ENCODE results near the gene C17orf100.
"Not testable (repeated sequence)": the region's sequence is repeated elsewhere in the genome, so short reads cannot be mapped to it uniquely, and the experiment has no call there.

Gene C17orf100

GRCh38 chr17:6641247-6641863 is 10.2 kb upstream of the C17orf100 start:
- DNase-seq (ENCODE audit: low read depth in 3 of 3): no peak

GRCh38 chr17:6642592-6642991 is 9.0 kb upstream of the C17orf100 start:
- no peak for DNase-seq (ENCODE audit: low read depth in 3 of 3)

GRCh38 chr17:6643451-6644125 is 8.0 kb upstream of the C17orf100 start:
- DNase-seq (ENCODE audit: low read depth in 3 of 3): no peak

- no peak for DNase-seq (ENCODE audit: low read depth in 3 of 3)
Observed at GRCh38 chr17:6648181-6648580, 3.4 kb upstream of the C17orf100 start.

DNA sequence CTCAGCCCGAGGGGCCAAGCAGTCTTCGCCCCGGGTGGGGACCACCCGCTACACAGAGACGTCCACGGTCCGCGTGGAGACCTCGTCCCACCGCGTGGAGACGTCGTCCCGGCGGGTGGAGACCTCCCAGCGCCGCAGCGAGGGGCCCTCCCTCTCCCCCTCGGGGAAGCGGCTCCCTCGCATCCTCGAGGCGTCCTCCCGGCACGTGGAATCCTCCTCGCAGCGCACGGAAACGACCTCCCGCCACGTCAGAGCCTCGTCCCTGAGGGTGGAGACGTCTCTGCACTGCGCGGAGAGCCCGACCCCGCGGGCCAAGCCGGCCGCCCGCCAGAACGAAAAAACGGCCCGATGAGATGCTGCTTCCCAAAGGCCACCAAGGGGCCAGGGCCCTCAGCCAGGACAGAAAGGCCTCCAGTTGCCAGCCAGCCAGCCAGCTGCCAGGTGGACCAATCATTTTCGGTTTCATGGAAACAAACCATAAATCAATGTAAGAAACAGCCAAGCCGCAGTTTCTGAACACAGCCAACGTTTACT is 424 bp downstream of the C17orf100 start:
- DNase-seq (ENCODE audit: low read depth in 3 of 3): no peak

DNA sequence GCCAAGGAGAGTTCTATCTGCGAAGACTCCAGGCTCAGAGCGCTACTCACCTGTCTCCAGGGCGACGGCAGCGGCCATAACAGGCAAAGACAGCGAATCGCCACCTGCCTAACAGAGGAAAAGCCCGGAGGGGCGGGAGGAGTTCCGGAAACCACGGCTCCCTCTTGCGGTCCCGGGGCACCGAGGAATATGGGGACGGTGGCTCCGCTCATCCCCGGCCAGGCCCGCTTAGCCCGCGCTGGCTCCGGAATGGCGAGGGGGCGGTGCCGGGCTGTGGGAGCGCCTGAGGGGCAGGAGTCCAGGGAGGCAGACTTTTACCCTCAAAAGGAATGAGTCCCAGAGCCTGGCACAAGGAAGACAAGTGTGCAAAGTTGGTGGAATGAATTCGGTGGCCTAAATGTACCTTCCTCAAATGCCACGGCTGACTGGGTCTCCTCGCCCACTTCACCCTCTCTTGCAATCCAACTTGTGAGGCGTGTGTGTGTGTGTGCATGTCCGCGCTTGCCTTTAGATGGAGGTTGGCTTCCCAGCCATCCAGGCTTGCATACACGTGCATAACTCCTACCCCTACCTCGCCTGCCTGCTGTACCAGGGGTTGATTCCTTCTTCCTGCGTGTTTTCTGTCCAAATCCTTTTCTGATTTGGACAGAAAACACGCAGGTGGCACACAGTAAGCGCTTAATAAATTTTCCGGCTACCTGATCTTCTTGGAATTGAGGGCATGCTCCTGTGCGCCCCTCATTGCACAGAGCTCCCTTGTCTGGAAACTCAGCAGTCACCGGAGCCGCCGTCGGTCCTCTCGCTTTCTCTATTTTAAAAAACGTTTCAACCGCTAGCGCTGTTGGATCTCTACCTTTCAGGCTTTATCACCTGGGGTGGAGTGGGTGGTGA is 3.5 kb downstream of the C17orf100 start:
- no peak for DNase-seq (ENCODE audit: low read depth in 3 of 3)

DNA sequence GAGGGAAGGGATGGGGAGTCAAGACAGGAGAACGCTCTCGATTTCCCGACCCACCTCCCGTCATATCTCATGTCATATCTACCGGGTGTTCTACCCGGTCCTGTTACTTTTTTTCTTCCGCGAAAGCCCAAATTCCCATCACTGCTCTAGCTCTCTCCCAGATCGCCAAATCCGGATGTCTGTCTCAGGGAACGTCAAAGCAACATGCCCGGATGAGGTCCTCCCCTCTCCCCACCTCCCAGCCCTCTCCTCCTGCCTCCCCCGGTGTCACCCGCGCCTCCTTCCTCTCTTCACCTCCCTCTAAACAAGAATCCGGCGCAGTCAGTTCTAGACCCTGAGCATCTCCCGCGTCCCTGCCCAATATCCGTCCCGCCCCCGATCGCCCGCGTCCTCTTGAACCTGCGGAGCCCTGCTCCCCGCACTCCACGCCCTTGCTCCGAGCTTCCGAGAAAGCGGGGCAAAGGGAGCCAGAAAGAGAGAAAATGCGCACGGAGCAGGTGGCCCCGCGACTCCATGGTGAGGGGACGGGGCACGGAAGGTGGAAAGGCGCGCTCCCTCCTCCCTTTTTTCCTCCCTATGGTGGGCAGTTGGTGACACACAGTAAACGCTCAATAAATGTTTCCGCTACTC is 4.3 kb downstream of the C17orf100 start:
- DNase-seq (ENCODE audit: low read depth in 3 of 3): not testable (repeated sequence)

- DNase-seq (ENCODE audit: low read depth in 3 of 3): peak; percentile 25 to 50 (median 38)
Observed at GRCh38 chr17:6656797-6657632, 5.5 kb downstream of the C17orf100 start.

DNA sequence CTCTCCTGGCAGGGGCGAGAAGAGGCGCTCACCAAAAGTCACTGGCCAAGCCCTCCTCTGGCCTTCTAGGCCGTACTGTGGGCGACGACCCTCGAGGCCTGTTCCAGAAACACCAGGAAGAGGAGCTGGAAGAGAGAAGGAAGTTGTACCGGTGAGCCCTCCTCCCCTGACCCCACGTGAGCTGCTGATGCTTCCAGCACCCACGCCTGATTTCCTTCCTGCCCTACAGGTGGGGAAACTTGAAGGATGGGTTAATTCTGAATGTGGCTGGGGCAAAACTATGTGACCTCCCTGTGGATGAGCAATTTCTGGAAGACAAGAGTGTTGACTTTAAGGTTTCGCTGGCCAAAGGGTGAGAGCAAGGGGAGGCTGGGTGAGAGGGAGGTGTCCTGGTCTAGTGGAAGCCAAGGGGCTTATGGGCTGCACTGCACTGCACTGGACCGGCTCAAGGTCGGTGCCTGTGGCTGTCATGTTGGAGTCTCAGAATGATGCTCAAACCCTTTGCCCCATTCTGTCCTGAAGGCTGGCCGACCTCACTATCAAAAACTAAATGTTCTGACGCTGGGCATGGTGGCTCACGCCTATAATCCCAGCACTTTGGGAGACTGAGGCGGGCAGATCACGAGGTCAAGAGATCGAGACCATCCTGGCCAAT is 6.2 kb downstream of the C17orf100 start:
- DNase-seq (ENCODE audit: low read depth in 3 of 3): no peak

GRCh38 chr17:6658411-6658810 is 6.8 kb downstream of the C17orf100 start:
- not testable (repeated sequence) for DNase-seq (ENCODE audit: low read depth in 3 of 3)

DNA sequence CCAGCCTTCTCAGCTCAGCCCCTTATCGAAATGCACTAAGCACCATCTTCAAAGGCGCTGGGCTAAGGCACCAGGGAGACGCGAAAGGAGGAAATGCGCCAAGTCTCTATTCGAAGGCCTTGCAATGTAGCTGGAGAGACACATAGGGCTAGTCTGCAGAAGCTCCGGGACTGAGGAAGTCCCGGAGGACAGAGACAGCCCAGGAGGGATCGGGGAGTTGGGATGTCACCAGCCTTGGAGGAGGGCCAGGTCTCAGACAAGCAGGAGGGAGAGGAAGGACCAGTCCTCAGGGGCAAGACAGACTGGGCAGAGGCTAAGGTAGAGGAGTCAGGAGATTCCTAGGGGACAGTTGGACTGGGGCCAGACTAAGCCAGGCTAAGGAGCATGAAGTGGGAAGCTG is 8.5 kb downstream of the C17orf100 start:
- no peak for DNase-seq (ENCODE audit: low read depth in 3 of 3)

GRCh38 chr17:6660805-6661463 is 9.4 kb downstream of the C17orf100 start:
- no peak for DNase-seq (ENCODE audit: low read depth in 3 of 3)

DNA sequence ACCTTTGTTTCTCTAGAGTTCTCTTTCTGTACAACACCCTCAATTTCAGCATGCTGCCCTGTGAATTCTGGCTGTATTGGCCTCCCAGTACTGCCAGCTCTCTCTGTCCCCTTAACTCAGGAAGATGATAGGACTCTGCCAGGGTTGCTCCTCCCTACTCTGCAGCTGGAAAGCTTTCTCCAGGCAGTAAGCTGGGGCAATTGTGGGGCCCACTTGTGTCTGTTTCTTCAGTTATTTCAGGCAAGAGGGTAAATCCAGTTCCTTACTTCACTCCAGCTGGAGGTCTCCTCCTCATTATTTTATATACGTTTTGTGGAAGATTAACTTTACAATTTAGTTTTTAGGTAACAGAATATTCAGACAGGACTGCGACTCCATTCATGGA is 9.9 kb downstream of the C17orf100 start:
- DNase-seq (ENCODE audit: low read depth in 3 of 3): no peak

DNA sequence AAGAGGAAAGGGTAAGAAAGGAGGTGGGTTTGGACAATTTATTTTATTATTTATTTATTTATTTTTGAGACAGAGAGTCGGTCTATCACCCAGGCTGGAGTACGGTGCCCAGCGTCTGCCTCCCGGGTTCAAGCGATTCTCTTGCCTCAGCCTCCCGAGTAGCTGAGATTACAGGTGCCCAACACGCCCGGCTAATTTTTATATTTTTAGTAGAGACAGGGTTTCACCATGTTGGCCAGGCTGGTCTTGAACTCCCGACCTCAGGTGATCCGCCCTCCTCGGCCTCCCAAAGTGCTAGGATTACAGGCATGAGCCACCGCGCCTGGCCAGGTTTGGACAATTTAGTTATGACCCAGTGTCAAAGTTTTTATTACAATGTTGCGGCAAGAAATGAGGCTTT is 11.6 kb downstream of the C17orf100 start:
- DNase-seq (ENCODE audit: low read depth in 3 of 3): not testable (repeated sequence)

DNA sequence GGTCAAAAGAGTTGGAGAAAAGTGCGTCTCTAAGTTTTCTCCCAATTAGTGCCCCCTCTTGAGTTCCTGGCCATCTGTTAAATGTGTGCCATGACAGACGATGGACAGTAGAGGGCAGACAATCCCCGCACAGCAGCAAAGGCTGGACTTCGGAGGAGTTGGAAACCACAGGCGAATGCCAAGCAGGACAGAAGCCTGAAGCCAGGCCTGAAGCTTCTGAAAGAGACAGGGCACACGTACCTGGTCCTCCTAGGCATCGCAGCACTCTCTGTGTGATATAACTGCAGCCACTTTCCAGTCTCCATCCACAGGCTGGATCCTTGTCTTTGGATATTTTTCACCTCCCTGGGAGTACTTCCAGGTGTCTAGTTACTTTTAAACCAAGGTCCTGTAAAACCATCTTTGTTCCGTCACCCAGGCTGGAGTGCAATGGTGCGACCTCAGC is 14.5 kb downstream of the C17orf100 start:
- DNase-seq (ENCODE audit: low read depth in 3 of 3): peak in 1 of 3 experiments; percentile 37

- no peak for DNase-seq (ENCODE audit: low read depth in 3 of 3)
Observed at GRCh38 chr17:6666557-6666956, 15.0 kb downstream of the C17orf100 start.

- DNase-seq (ENCODE audit: low read depth in 3 of 3): no peak
Observed at GRCh38 chr17:6667516-6667915, 16.0 kb downstream of the C17orf100 start.

DNA sequence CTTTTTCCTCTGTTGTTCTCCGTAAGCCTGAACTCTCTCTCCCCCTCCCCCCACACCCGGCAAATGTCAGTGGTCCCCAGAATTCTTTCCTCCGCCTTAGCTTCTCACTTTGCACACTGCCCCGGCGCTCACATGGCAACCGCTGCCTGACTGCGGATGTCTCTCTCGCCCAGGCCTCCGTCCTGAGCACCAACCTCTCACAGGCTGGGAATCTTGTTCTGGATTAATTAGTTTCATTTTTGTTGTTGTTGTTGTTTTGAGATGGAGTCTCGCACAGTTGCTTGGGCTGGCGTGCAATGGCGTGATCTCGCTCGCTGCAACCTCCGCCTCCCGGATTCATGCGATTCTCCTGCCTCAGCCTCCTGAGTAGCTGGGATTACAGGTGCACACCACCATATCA is 16.7 kb downstream of the C17orf100 start:
- no peak for DNase-seq (ENCODE audit: low read depth in 3 of 3)

DNA sequence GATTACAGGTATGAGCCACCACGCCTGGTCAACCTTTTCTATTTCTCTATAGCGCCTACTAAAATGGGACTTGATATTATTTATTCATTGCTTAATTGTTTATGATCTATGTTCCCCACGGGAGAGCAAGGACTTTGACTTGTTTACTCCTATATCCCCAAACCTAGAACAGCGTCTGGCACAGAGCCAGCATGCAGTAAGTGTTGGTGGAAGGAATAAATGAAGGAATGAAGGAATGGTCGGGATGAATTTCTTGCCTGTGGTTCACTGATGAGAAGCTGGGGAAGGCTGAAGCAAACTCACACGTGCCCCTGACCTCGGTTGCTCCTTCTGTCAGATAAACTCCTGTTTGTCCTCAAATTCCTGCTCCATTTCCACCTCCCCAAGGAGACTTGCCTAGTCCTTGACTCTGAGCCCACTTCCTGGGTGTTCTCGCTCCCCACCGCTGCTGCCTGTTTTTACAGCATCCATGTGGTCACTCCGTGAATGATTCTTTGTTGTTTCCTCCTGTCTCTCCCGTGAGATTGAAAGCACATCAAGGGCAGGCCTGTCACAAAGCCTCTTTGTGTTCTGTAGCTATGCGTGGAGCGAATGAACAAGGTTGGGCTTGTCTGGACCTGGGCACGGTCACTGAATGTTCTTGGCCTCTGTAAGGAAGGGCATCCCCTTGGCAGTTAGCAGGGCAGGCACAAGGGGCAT is 17.3 kb downstream of the C17orf100 start:
- no peak for DNase-seq (ENCODE audit: low read depth in 3 of 3)

Measured in stimulated activated CD4-positive, alpha-beta T cell treated with anti-CD3 and anti-CD28 coated beads, TNF-alpha, amount 100 ng/mL, for 24 hours (primary cell).